HG03521 (cell line): ENCODE data around the gene KLHL17.
"Not testable (repeated sequence)": the region's sequence is repeated elsewhere in the genome, so short reads cannot be mapped to it uniquely, and the experiment has no call there.

ENCODE experiments used
- ATAC-seq: cut with Tn5 transposase; IDR thresholded peaks from one replicate; pipeline ENCODE4 v1.9.1; 2021; ENCODE audit warnings: mild to moderate bottlenecking, moderate library complexity; ENCODE audit not compliant: unreplicated experiment

The KLHL17 gene

DNA sequence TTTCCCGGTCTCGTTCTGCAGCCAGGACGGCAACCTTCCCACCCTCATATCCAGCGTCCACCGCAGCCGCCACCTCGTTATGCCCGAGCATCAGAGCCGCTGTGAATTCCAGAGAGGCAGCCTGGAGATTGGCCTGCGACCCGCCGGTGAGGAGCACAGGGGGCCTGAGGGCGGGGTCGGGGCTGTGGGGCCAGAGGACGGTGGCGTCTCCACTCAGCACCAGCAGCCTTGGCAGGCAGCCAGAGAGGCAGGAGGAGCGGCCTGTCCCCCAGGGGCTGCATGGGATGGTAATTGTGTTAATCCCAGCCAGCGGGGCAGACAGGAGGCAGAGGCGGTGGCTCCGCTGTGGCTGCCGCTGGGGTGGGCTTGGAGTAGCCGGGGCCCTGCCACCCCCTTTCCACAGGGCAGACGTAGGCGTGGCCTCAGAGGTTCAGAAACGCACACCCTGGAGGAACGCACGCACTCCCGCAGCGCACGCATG, 24.6 kb upstream of the KLHL17 start:
- no peak for ATAC-seq

DNA sequence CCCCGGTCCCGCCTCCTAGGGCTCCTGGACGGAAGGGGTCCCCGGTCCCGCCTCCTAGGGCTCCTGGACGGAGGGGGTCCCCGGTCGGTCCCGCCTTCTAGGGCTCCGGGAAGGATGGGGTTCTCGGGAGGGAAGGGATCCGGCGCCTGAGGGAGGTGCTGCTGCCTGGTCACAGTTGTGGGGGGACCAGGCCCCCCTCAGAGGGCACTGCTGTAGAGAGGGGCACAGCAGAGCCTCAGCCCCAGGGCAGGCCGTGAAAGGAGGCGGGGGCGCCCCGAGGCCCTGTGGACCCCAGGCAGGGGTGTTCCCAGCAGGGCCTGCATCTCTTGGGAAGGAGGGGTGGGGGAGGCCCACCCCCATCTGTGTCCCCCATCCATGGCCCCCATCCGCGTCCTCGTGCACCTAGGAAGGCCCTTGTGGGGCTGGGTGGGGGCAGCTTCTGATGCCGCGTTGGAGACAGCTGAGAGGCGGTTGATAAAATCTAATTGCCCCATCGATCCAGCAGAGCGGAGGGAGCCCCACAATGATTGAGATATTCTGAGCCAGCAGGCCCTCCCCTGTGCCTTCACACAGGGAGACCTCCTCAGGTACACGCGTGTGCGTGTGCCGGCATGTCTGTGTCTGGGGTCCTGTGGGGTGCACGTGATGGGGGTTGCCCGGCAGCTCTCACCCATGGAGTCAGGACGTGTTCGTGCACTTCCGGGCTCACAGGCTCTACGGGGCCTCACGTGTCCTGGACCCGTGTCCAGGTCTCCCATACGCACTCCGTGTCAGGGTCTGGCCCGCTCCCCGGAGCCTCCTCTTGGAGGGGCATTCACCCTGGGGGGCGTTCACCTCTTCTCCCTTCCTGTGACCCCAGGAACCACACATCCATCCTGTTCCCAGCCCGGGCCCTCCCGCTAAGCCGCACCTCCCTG, 23.8 kb upstream of the KLHL17 start:
- ATAC-seq, result no peak

DNA sequence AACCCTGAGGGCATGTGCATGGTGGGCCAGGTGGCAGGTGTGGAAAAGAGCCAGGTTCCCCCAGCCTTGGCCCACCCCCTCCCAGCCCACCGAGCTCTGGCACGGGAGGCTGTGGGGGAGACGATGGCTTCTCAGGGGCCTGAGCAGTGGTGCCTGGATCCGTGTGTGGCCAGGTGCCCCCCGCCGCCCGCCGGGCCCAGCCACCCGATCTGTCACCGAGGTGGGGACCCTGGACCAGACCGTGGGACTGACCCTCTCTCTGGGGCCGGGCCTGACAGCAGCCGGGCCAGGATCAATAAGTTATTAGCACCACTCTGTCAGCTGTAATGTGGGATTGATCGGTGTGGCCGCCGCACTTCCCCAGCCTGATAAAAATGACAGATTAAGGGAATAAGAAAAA, 22.9 kb upstream of the KLHL17 start:
- no peak for ATAC-seq

DNA sequence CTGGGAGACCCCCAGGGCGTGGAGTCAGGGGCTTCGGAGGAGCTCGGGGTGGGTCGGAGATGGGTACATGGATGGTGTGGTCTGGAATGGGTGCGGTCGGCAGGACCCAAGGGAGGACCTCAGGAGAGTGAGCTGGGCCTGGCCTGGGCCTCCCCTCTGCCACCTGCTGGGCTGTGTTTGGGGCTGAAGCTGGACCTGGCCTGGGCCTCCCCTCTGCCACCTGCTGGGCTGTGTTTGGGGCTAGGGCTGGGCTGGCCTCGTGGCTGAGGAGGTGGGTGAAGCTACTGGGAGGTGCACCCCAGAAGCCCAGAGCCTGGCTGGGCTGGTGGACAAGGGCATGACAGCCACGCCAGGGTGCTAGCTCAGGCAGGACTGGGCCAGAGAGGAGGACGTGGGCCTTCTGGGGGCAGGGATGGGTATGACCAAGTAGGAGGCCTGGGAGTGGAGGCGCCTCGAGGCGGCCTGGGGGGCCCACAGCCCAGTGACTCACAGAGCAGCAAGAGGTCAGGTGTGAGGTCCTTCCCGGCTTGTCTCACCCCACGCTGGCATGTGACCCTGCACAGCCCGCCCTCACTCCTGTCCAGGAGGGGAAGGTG, 22.2 kb upstream of the KLHL17 start:
- ATAC-seq, result no peak

DNA sequence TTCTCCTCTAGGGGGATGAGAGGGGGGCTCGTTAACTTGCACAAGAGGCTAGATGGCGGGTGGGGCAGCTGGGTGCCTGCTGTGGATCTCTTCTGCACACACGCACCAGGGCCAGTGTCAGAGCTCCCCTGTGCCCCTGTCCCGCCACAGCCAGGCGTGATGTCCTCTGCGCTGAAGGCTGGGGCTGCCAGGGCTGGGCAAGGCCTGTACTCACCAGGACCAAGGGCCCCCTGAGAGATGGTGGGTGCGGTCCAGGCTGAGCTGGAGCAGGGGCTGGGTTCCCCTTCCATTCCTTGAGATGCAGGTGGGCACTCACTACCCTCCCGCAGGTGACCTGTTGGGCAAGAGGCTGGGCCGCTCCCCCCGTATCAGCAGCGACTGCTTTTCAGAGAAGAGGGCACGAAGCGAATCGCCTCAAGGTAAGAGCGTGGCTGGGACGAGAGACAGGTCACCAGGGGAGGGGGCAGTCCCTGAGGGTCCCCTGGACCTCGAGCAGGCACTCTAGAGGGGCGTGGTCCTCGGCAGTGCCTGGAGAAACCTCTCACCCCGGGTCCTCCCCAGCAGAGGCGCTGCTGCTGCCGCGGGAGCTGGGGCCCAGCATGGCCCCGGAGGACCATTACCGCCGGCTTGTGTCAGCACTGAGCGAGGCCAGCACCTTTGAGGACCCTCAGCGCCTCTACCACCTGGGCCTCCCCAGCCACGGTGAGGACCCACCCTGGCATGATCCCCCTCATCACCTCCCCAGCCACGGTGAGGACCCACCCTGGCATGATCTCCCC, 21.5 kb upstream of the KLHL17 start:
- ATAC-seq, result no peak

DNA sequence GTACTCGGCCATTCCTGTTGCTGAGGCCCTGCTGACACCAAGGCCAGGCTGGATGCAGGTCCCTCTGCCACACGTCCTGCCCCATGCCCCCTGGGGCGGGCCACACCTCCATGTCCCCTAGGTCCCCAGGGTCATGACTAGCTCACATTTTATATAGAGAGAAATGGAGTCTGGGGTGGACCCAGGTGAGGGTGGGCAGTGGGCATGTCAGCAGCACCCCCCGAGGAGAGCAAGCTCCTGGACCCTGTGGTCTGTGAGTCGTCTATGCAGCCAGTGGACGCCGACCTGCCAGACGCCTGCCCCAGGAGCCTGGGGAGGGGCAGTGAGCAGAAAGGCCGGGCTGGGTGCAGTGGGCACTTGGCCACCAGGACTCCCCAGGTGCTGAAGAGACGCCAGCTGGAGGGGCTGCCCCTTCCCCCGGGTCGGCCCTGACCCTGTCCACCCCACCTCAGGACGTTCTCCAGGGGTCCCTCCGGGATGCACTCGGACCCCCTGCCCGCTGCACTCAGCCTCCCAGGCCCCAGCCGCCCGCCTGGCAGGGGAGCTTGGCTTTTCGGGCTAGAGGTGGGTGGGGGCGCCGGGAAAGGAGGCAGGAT, 20.8 kb upstream of the KLHL17 start:
- no peak for ATAC-seq

DNA sequence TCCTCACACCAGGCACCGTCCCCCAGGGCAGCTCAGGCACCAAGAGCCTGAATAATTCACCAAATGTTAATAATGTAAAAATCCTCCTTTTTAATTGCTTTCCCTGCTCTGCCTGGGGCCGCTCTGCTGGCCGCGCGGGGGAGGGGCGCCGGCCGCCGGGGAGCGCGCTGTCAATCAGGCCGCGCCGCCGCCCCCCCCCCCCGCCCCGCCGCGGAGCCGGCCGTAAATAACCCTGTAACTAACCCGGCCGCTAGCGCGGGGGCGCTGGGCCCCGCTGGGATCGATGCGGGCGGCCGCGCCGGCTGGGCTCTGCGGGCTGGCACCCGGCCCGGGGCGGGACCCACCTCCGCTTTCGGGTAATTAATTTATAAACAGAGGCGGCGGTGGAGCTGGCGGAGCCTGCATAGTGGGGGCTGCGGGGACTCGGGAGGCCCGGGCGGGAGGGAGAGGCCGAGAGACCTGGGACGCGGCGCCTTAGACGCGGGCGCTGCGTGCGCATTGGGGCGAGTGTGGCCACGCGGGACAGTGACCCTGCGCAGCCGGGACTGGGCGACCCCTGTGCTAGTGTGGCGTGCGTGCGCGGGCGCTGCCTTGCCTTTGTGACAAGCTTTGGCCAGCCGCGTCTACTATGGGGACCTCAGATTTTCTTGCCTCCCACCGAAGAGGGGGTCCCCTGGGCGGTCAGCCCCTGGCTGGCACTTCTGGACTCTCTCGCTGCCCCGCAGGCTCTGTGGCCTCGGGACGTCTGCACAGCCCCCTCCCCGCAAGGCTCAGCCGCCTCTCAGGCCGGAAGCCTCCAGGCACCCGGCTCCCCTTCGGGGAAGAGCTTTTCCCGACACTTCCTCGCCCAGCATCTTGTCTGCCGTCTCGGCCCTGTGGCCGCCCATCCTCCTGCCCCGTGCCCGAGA, 20.0 kb upstream of the KLHL17 start:
- ATAC-seq, result no peak

DNA sequence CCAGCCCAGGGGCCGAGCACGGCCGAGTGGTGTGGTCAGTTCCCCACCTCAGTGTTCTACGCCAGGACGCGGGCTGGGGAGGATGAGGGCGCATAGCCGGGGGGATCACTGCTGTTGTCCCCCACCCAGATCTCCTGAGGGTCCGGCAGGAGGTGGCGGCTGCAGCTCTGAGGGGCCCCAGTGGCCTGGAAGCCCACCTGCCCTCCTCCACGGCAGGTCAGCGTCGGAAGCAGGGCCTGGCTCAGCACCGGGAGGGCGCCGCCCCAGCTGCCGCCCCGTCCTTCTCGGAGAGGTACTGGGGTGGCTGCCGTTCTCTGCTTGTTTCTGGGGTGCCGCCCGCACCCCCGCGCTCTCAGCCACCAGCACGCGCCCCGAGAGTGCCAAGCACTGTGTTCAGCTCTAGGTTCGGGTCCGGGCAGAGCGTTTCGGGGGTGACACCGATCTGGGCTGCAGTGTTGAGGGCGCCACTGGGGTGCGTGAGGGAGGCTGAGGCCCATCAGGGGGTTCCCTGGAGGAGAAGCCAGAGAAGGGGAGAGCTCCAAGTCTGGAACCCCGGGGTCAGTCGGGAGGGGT, 19.3 kb upstream of the KLHL17 start:
- ATAC-seq, result no peak

DNA sequence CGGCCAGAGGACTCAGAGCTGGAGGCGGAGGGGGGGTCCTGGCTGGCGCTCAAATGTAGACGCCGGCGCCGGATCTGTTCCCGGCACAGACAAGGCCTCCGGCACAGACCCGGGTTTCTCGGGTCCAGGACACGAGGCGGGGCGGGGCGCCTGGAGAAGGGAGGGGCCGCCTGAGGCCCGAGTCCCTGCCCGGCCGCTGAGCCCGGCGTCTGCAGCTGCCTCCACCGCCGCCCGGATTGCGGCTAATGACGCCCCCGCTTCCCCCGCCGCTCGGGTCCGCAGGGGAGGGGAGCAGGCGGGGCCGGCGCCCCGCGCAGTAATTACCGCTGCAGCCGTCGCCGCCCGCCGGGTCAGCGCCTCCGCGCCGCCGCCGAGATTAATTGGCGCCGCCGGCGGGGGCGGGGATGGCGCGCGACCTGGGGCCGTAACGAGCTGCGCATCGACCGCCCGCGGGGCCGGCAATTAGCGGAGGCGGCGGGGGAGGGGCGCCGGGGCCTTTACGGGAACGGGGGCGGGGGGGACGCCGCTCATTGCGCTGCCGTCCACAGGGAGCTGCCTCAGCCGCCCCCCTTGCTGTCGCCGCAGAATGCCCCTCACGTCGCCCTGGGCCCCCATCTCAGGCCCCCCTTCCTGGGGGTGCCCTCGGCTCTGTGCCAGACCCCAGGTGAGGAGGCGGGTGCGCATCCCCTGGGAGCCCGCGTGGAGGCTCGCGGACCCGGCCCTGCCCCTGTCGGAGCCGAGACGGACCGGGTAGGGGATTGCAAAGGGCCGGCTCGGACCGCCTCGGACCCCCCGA, 18.6 kb upstream of the KLHL17 start:
- no peak for ATAC-seq

DNA sequence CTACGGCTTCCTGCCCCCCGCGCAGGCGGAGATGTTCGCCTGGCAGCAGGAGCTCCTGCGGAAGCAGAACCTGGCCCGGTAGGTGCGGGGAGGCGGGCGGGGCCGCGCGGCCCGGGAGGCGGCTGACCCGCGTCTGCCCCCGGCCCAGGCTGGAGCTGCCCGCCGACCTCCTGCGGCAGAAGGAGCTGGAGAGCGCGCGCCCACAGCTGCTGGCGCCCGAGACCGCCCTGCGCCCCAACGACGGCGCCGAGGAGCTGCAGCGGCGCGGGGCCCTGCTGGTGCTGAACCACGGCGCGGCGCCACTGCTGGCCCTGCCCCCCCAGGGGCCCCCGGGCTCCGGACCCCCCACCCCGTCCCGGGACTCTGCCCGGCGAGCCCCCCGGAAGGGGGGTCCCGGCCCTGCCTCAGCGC, 18.0 kb upstream of the KLHL17 start:
- no peak for ATAC-seq

DNA sequence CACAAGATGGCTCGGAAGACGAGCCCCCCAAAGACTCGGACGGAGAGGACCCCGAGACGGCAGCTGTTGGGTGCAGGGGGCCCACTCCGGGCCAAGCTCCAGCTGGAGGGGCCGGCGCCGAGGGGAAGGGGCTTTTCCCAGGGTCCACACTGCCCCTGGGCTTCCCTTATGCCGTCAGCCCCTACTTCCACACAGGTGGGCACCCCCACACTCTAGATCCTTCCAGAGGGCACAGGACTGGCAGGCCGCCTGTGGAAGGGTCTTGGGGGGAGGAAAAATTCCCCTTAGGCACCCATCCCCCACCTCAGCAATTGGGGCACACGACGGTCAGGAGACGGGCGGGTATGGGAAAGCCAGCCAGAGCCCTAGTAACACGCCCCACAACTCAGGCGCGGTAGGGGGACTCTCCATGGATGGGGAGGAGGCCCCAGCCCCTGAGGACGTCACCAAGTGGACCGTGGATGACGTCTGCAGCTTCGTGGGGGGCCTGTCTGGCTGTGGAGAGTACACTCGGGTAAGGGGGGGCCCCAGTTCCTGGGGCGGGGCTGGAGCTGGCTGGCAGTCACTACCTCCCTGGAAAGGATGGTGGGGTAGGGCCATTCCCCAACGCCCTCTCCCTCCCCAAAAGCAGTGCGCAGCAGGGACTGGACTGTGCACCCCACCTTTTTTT, 17.4 kb upstream of the KLHL17 start:
- no peak for ATAC-seq

DNA sequence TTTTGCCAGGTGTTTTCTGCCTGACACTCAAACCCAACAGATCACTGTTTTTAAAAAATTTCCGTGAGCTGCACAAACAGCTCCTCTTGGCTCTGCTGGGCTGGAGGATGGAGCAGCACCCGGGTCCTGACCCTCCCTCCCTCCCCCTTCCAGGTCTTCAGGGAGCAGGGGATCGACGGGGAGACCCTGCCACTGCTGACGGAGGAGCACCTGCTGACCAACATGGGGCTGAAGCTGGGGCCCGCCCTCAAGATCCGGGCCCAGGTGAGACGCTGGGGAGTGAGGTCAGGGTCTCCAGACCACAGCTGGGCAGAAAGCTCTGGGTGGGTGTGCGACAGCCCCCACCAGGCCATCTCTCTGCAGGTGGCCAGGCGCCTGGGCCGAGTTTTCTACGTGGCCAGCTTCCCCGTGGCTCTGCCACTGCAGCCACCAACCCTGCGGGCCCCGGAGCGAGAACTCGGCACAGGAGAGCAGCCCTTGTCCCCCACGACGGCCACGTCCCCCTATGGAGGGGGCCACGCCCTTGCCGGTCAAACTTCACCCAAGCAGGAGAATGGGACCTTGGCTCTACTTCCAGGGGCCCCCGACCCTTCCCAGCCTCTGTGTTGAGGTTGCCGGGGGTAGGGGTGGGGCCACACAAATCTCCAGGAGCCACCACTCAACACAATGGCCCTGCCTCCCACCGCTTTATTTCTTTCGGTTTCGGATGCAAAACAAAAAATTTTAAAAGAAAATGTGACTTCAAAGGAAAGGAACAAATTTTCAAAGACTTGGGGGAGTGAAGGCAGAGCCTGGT, 16.6 kb upstream of the KLHL17 start:
- no peak for ATAC-seq

DNA sequence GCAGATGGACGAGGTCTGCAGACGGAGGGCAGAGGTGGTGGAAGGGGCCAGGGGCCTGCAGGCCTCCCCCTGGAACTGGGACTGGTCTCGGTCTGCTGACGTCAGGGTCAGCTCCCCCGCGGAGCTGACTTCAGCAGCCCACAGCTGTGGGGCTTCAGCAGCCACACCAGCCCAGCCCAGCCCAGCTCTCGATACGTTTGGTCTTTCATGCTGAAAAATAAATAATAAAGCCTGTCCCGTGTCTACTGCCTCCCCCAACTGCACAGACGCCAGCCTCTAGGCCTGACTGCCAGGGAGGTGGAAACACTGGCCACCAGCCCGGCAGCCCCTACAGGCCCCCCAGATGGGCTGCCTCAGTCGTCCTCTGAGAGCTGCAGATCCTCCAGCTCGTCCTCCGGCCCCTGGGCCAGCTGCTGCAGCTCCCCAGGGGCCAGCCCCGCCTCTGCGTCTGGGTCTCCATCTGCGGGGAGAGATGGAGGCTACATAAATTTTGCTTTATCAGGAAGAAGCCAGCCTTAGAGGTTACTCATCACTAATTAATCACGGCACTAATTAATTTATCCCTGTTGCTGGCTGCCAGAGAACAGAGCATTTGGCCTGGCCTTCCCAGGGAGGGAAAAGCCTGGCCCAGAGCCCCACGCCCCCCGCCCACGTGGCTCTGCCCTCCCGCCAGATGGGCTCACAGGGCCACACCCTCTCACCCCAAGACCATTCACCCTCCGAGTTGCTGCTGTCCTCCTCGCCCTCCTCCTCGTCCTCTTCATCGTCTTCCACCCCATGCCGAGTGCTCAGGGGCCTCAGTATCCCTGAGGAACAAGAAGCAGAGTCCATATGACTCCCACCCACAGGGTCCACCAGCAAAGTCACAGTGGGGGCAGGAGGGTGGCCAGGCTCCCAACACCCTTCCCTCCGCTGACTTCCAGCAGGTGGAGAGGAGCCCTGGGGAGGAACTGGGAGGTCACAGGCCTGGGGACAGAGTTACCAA, 15.8 kb upstream of the KLHL17 start:
- ATAC-seq, result no peak

DNA sequence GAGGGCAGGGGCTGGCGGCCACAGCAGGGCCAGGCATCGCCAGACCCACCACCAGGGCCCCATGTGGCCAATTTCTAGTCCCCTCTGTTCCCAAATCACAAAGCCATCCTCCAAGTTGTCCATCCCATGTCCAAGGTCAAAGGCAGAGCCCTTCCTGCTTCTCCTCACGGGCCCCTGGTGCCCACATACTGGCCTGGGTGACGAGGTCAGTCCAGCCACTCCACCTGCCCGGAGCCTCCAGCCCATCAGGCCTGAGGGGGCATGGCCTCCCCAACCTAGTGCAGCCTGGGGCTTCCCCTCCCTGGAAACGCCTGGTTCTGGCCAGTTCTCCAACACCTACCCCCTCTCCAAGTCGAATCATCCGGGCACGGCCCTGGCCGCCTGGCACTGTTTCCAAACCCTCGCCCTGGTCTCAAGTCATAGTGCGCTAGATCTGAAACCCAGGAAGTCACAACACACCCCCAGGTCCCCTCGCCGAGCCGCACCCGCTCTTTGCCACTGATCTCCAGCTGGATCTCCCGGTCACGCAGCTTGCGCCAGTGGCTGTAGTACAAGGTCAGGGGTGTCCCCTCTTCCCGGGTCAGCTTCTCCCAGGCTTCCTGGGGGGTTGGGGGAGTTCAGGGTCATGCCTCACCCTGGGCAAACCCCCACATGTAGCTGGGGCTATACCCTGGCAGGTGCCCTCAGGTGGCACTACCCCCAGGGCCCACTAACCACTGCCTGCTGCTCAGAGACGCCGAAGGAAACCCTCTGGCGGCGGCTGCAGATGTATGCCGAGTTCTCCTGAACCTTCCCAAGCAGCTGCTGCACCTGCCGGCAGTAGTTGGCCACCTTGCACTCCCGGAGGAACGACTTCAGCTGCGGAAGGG, 14.5 kb upstream of the KLHL17 start:
- ATAC-seq, result no peak

DNA sequence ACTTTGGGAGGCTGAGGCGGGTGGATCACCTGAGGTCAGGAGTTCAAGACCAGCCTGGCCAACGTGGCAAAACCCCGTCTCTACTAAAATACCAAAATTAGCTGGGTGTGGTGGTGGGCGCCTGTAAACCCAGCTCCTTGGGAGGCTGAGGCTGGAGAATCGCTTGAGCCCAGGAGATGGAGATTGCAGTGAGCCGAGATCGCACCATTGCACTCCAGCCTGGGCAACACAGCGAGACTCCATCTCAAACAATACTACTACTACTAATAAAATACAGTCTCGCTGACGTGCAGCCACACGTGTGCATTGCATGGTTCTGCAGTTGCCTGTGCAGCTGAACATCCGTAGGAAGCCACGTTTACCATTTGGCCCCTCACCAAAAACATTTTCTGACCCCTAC, 13.6 kb upstream of the KLHL17 start:
- ATAC-seq, result not testable (repeated sequence)

DNA sequence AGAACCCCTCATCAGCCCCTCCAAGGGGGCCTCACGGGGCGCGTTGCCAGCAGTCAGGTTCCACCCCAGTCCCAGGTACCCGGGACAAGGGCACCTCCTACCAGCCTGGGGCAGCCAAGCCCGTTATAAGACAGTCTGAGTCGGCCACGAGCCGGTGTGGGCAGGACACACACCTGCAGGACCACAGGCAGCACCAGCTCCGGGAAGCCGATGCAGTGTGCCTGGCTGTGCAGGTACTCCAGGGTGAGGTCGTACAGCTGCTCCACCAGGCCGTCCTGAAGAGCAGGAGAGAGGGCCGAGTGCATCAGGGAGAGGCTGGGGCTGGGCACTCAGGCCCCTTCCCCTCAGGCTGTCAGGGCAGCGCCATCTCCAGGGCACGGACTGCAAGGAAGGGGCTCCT, 12.4 kb upstream of the KLHL17 start:
- no peak for ATAC-seq
